ENCODE measurements around the gene CDHR1.

Gene CDHR1

GRCh38 chr10:84269162-84269561 lies 74.8 kb downstream of the CDHR1 start:
- no peak overlapping the region for H3K27ac ChIP-seq
- no peak for TF ChIP-seq CTCF (conservative IDR thresholded peaks at IDR 0.05)

Data from VCaP (cell line).